DOHH2 (cell line): Measurements from ENCODE around the gene SMIM36.

Experiments used
- CTCF ChIP-seq: fragments of 200-600 bp; sonication (generic); IDR thresholded peaks from one replicate; pipeline ENCODE4 v1.5.1; 2014; ENCODE audit warnings: antibody characterized with exemption, mild to moderate bottlenecking, low read depth, low read length; ENCODE audit not compliant: poor library complexity, severe bottlenecking
- EZH2phosphoT487 ChIP-seq: fragments of 200-600 bp; sonication (generic); IDR thresholded peaks from 2 replicates; pipeline ENCODE4 v1.6.1; 2017; ENCODE audit warnings: borderline replicate concordance, mild to moderate bottlenecking, antibody characterized with exemption, low read length, moderate library complexity, mixed read lengths

GRCh38 chr17:55490376-55490775 lies 20.9 kb downstream of the SMIM36 start:
- TF ChIP-seq CTCF, result no peak
- TF ChIP-seq EZH2phosphoT487, result no peak
